Measurements from ENCODE around the gene ADAM15. TPM values are rescaled to one million over a fixed set of nuclear protein-coding genes. Genes with fewer than 3 reads are reported as not detected.

ADAM15 gene
- total RNA-seq, 1 experiment from 2014 or later, result 36.3 TPM

DNA sequence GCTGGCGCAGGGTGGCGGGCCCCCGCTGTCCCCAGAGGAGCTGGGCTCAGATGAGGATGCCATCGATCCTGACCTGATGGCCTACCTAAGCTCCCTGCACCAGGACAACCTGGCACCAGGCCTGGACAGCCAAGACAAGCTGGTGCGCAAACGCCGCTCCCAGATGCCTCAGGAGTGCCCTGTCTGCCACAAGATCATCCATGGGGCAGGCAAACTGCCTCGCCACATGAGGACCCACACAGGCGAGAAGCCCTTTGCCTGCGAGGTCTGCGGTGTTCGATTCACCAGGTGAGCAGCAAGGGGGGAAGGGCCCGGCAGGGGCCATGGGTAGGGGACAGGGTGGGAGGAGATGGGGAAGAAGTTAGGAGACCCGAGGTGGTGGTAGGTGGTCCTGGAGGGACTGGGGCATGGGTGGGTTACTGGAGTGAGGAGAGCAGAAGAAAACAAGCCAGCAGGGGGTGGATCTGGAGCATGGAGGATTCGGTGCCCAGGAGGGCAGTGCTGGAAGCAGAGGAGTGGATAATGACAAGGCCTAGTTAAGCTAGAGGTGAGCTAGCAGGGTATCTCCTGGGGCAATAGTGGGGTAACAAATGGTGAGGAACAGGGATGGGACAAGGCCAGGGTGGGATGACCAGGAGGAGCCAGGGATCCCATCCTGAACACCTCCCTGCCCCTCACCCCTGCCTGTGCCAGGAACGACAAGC lies 35.4 kb upstream of the ADAM15 start:
- no peak overlapping the region for H3K4me3 ChIP-seq (ENCODE audit: low read depth, low read length, poor library complexity, severe bottlenecking)
- no peak for TF ChIP-seq EZH2 (IDR thresholded peaks at IDR 0.05; ENCODE audit: borderline replicate concordance, low read depth, low read length, poor library complexity, severe bottlenecking)
- H3K27ac ChIP-seq (ENCODE audit: low read depth, low read length, poor library complexity, severe bottlenecking), result no peak overlapping the region
- intact Hi-C loops (cut with micrococcal nuclease; ENCODE audit: unreplicated experiment), result no loop called here
- H3K4me1 ChIP-seq (ENCODE audit: insufficient read depth, low read length, poor library complexity, severe bottlenecking), result peaks cover 19% of the 10 kb centered on the region
- no TSS peak for BruUV-seq (replicated peaks)
- peaks cover 16% of the 10 kb centered on the region for H3K36me3 ChIP-seq (ENCODE audit: insufficient read depth, low read length, poor library complexity, severe bottlenecking)
- ChIA-PET CTCF (no interaction called here), POLR2A (ENCODE audit: low non-redundant PET) (interaction anchor here (0.5 kb wide), 1 partner anchor 70 kb away, joined by 4 read pairs; no protein-coding TSS in a partner anchor)
- H3K27me3 ChIP-seq (replicated peaks; ENCODE audit: insufficient read depth, low read depth, low read length, poor library complexity), result no peaks in the 10 kb centered on the region
- DNase-seq (ENCODE audit: low spot score), result no peak
- H3K9me3 ChIP-seq (ENCODE audit: low read depth, low read length, poor library complexity, severe bottlenecking), result no peaks in the 10 kb centered on the region

DNA sequence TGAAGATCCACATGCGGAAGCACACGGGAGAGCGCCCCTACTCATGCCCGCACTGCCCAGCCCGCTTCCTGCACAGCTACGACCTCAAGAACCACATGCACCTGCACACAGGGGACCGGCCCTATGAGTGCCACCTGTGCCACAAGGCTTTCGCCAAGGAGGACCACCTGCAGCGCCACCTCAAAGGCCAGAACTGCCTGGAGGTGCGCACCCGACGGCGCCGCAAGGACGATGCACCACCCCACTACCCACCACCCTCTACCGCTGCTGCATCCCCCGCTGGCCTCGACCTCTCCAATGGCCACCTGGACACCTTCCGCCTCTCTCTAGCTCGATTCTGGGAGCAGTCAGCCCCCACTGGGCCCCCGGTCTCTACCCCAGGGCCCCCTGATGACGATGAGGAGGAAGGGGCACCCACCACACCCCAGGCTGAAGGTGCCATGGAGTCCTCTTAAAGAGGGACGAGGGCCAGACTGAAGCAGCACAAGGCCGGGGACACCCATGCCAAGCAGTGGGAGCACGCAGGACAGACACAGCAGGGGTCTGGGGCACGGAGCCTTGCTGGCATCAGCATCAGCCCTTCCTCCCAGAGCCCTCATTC lies 34.8 kb upstream of the ADAM15 start:
- intact Hi-C loops (cut with micrococcal nuclease; ENCODE audit: unreplicated experiment), result no loop called here
- CTCF ChIA-PET, result interaction anchor here (0.5 to 1.5 kb wide), 5 partner anchors 9 to 1529 kb away, joined by 3 to 16 read pairs (median 4); no protein-coding TSS in a partner anchor
- BruUV-seq (replicated peaks), result no TSS peak

DNA sequence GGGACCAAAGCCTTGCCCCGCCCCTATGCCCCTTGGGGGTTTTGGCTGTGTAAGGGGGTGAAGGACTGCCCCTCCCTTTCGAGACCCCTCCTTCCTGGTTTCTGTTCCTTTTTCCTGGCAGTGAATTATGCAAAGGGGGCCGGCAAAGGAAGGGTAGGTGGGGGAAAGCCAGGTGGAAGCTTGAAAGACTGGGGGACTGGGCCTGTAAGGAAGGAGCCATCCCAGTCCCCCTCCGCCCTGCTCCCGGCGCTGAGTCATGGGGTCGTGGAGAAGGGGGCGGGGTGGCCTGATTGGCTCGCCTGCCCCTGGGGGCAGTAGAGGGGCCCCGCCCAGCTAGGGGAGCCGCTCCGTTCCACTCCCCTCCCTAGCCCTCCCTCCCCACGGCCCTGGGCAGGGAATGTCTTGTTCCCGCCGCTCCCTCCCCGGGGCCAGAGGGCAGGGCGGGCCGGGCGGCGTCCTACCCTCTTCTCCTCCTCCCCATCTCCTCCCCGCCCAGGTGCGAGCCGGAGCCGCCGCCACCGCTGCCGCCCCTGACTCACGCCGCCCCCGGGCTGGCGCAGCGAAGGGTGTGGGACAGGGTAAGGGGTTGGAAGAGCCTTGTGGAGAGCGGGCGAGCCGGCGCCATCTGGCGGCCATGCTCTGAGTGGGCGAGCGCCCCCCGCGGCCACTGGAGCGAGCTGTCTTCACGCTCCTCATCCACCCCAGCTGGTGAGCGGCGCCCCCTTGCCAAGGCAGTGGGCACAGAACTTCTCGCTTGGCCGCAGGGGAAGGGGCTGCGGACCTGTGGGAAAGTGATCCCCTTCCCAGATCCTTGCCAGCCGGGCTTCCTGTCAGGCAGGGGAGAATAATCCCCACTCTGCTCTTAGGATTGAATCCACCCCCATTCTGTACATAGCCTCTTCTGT lies 33.8 kb upstream of the ADAM15 start:
- Histone ChIP-seq H3K4me3 (ENCODE audit: low read depth, low read length, poor library complexity, severe bottlenecking) (peak overlapping the region; percentile 49), H3K4me1 (ENCODE audit: insufficient read depth, low read length, poor library complexity, severe bottlenecking) (peaks cover 18% of the 10 kb centered on the region), H3K27ac (ENCODE audit: low read depth, low read length, poor library complexity, severe bottlenecking) (peak overlapping the region; percentile 81), H3K27me3 (replicated peaks; ENCODE audit: insufficient read depth, low read depth, low read length, poor library complexity) (no peaks in the 10 kb centered on the region), H3K36me3 (ENCODE audit: insufficient read depth, low read length, poor library complexity, severe bottlenecking) (peaks cover 16% of the 10 kb centered on the region), H3K9me3 (ENCODE audit: low read depth, low read length, poor library complexity, severe bottlenecking) (no peaks in the 10 kb centered on the region)
- CTCF ChIA-PET, result interaction anchor here (0.5 to 1.5 kb wide), 18 partner anchors 8 to 1530 kb away, joined by 3 to 16 read pairs (median 6); partner anchors contain the start of genes ADAM15, LENEP, PBXIP1 and SHC1
- intact Hi-C loops (cut with micrococcal nuclease; ENCODE audit: unreplicated experiment), result no loop called here
- peak; percentile 91 for DNase-seq (ENCODE audit: low spot score)
- POLR2A ChIA-PET (ENCODE audit: low non-redundant PET), result interaction anchor here (0.6 to 0.9 kb wide), 3 partner anchors 13 to 34 kb away, joined by 4 to 5 read pairs (median 4); partner anchors contain the start of gene FLAD1
- BruUV-seq (replicated peaks), result no TSS peak
- TF ChIP-seq, protein P1, sequence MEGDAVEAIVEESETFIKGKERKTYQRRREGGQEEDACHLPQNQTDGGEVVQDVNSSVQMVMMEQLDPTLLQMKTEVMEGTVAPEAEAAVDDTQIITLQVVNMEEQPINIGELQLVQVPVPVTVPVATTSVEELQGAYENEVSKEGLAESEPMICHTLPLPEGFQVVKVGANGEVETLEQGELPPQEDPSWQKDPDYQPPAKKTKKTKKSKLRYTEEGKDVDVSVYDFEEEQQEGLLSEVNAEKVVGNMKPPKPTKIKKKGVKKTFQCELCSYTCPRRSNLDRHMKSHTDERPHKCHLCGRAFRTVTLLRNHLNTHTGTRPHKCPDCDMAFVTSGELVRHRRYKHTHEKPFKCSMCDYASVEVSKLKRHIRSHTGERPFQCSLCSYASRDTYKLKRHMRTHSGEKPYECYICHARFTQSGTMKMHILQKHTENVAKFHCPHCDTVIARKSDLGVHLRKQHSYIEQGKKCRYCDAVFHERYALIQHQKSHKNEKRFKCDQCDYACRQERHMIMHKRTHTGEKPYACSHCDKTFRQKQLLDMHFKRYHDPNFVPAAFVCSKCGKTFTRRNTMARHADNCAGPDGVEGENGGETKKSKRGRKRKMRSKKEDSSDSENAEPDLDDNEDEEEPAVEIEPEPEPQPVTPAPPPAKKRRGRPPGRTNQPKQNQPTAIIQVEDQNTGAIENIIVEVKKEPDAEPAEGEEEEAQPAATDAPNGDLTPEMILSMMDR (conservative IDR thresholded peaks at IDR 0.05; ENCODE audit: low read depth, low read length), result peak; percentile 100
- no peak for TF ChIP-seq EZH2 (IDR thresholded peaks at IDR 0.05; ENCODE audit: borderline replicate concordance, low read depth, low read length, poor library complexity, severe bottlenecking)

More for the DNA sequence above, 34.8 kb upstream of the ADAM15 start:
- DNase-seq (ENCODE audit: low spot score), result no peak
- no peaks in the 10 kb centered on the region for H3K9me3 ChIP-seq (ENCODE audit: low read depth, low read length, poor library complexity, severe bottlenecking)
- POLR2A ChIA-PET (ENCODE audit: low non-redundant PET), result interaction anchor here (0.6 kb wide), 1 partner anchor 17 kb away, joined by 5 read pairs; no protein-coding TSS in a partner anchor
- H3K4me1 ChIP-seq (ENCODE audit: insufficient read depth, low read length, poor library complexity, severe bottlenecking), result peaks cover 19% of the 10 kb centered on the region
- TF ChIP-seq EZH2 (IDR thresholded peaks at IDR 0.05; ENCODE audit: borderline replicate concordance, low read depth, low read length, poor library complexity, severe bottlenecking), result no peak
- TF ChIP-seq, protein P1 (conservative IDR thresholded peaks at IDR 0.05; ENCODE audit: low read depth, low read length), result no peak
- peak overlapping the region; percentile 81 for H3K27ac ChIP-seq (ENCODE audit: low read depth, low read length, poor library complexity, severe bottlenecking)
- peaks cover 16% of the 10 kb centered on the region for H3K36me3 ChIP-seq (ENCODE audit: insufficient read depth, low read length, poor library complexity, severe bottlenecking)
- H3K27me3 ChIP-seq (replicated peaks; ENCODE audit: insufficient read depth, low read depth, low read length, poor library complexity), result no peaks in the 10 kb centered on the region
- H3K4me3 ChIP-seq (ENCODE audit: low read depth, low read length, poor library complexity, severe bottlenecking), result peak overlapping the region; percentile 49
